Measurements from ENCODE around the gene TUBB4A.

Gene TUBB4A

DNA sequence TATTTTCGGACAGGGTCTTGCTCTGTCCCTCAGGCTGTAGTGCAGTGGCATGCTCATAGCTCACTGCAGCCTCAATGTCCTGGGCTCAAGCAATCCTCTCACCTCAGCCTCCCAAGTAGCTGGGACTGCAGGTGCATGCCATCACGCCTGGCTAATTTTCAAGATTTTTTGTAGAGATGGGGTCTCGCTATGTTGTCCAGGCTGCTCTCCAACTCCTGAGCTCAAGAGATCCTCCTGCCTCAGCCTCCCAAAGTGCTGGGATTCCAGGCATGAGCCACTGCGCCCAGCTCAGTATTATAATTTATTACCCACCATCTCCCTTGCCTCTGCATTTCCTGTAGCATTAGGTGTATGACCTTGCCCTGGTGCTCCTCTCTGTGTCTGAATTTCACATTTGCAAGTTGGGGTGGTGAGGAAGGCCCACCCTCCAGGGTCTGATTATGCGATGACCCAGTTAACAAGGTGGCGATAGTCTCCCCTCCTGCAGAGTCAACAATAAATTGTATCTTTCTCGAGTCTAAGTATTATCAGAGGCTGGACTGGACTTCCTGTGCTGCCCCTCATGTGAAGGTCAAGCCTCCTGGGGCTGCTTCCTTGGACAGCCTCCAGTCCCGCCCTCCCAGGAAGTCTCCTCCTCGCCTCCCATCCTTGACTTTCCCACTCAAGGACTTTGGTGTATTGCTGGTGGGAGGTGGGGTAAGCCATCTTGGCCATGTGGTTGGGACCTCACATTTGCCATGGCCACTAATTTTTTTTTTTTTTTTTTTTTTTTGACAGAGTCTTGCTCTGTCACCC is 1.5 kb upstream of the TUBB4A start:
- H3K9me3 ChIP-seq (ENCODE audit: insufficient read depth, low read depth, low read length) = no peaks in the 10 kb centered on the region
- H4K20me1 ChIP-seq (ENCODE audit: insufficient read depth, low read length, poor library complexity, severe bottlenecking) = no peaks in the 10 kb centered on the region
- no peak overlapping the region for H3K4me3 ChIP-seq (ENCODE audit: low read length, poor library complexity, severe bottlenecking)
- no peaks in the 10 kb centered on the region for H3F3A ChIP-seq (ENCODE audit: low read depth)
- H2AFZ ChIP-seq (ENCODE audit: low read length) = peak overlapping the region; percentile 27; the same call in 1 of the 2 replicates
- H3K79me2 ChIP-seq (ENCODE audit: insufficient read depth, low read length) = no peaks in the 10 kb centered on the region
- no peaks in the 10 kb centered on the region for H3K9me2 ChIP-seq (replicated peaks; ENCODE audit: low read depth, low read length)
- H3K36me3 ChIP-seq (ENCODE audit: insufficient read depth, low read length) = no peaks in the 10 kb centered on the region
- no peak overlapping the region for H3K4me2 ChIP-seq (ENCODE audit: low read depth, low read length, poor library complexity, severe bottlenecking)
- H3K27me3 ChIP-seq (ENCODE audit: insufficient read depth, low read length, poor library complexity, severe bottlenecking) = no peaks in the 10 kb centered on the region
- TF ChIP-seq EZH2phosphoT487 (IDR thresholded peaks at IDR 0.05; ENCODE audit: borderline replicate concordance) = no peak
- TF ChIP-seq, protein P1, sequence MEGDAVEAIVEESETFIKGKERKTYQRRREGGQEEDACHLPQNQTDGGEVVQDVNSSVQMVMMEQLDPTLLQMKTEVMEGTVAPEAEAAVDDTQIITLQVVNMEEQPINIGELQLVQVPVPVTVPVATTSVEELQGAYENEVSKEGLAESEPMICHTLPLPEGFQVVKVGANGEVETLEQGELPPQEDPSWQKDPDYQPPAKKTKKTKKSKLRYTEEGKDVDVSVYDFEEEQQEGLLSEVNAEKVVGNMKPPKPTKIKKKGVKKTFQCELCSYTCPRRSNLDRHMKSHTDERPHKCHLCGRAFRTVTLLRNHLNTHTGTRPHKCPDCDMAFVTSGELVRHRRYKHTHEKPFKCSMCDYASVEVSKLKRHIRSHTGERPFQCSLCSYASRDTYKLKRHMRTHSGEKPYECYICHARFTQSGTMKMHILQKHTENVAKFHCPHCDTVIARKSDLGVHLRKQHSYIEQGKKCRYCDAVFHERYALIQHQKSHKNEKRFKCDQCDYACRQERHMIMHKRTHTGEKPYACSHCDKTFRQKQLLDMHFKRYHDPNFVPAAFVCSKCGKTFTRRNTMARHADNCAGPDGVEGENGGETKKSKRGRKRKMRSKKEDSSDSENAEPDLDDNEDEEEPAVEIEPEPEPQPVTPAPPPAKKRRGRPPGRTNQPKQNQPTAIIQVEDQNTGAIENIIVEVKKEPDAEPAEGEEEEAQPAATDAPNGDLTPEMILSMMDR (conservative IDR thresholded peaks at IDR 0.05; ENCODE audit: low read length) = no peak
- peaks cover 9% of the 10 kb centered on the region for H3K4me1 ChIP-seq (ENCODE audit: insufficient read depth, low read length, poor library complexity, severe bottlenecking)
- H3K9ac ChIP-seq (ENCODE audit: low read depth, low read length, poor library complexity, severe bottlenecking) = no peak overlapping the region

DNA sequence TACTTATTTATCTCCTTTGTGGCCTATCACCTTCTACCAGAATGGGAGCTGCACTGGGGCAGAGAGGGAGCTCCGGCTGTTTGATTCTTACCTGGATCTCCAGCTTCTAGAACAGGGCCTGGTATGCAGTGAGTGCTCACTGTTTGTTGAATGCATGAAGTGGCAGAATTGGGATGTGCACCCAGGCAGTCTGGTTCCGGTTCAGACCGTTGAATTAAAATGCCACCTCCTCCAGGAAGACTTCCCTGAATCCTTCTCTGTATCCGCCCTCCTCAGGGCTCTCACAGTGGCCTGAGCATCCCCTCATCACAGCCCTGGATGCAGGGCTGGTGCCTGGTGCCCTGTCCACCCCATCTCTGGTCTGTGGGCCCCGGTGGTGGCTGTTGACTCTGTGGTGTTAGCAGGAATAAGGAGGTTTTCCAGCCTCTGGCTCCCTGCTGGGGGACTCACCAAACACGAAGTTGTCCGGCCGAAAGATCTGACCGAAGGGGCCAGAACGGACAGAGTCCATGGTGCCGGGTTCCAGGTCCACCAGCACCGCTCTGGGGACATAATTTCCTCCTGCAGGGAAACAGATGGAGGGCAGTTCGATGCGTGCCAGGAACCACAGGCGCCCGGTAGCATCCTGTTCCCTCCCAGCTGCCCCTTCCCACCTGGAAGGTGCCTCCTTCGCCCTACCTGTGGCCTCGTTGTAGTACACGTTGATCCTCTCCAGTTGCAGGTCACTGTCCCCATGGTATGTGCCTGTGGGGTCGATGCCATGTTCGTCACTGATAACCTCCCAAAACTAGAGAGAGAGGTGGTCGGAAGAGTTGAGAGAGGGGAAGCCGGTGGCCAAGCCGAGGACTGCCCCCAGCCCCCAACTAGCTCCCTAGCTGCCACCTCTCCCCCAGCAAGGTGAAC is 1.0 kb downstream of the TUBB4A start:
- H2AFZ ChIP-seq (ENCODE audit: low read length) = no peak overlapping the region
- H3K4me2 ChIP-seq (ENCODE audit: low read depth, low read length, poor library complexity, severe bottlenecking) = peak overlapping the region; percentile 70
- H3K27me3 ChIP-seq (ENCODE audit: insufficient read depth, low read length, poor library complexity, severe bottlenecking) = no peaks in the 10 kb centered on the region
- no peaks in the 10 kb centered on the region for H4K20me1 ChIP-seq (ENCODE audit: insufficient read depth, low read length, poor library complexity, severe bottlenecking)
- peak overlapping the region; percentile 71 for H3K4me3 ChIP-seq (ENCODE audit: low read length, poor library complexity, severe bottlenecking)
- peaks cover 9% of the 10 kb centered on the region for H3K4me1 ChIP-seq (ENCODE audit: insufficient read depth, low read length, poor library complexity, severe bottlenecking)
- TF ChIP-seq, protein P1 (conservative IDR thresholded peaks at IDR 0.05; ENCODE audit: low read length) = no peak
- no peak for TF ChIP-seq EZH2phosphoT487 (IDR thresholded peaks at IDR 0.05; ENCODE audit: borderline replicate concordance)
- H3K79me2 ChIP-seq (ENCODE audit: insufficient read depth, low read length) = no peaks in the 10 kb centered on the region
- H3K9me2 ChIP-seq (replicated peaks; ENCODE audit: low read depth, low read length) = no peaks in the 10 kb centered on the region
- no peaks in the 10 kb centered on the region for H3F3A ChIP-seq (ENCODE audit: low read depth)
- H3K36me3 ChIP-seq (ENCODE audit: insufficient read depth, low read length) = no peaks in the 10 kb centered on the region
- no peaks in the 10 kb centered on the region for H3K9me3 ChIP-seq (ENCODE audit: insufficient read depth, low read depth, low read length)
- no peak overlapping the region for H3K9ac ChIP-seq (ENCODE audit: low read depth, low read length, poor library complexity, severe bottlenecking)

DNA sequence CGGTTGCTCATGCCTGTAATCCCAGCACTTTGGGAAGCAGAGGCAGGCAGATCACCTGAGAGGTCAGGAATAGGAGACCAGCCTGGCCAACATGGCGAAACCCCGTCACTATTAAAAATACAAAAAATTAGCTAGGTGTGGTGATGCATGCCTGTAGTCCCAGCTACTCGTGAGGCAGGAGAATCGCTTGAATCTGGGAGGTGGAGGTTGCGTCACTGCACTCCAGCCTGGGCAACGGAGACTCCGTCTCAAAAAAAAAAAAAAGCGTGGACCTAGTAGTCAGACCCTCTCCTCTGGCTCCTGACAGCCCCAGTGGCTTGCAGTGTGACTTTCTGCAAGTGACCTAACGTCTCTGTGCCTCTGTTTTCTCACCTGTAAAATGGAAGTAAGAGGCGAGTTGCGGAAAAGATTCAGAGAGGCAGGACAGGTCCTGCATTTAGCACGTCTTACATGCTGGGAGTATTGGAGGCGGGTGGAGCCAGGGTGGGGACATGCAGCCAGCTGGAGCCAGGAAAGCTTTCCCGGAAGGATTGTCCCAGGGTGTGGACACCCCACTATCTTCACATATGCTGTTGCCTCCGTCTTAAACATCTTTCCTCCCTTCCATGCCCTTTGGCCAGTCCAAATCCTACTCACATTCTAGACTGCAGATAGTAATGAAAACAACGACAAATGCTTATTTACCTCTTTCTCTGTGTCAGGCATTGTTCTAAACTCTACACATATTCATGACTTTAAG is 2.9 kb downstream of the TUBB4A start:
- no peaks in the 10 kb centered on the region for H3K9me3 ChIP-seq (ENCODE audit: insufficient read depth, low read depth, low read length)
- H3K27me3 ChIP-seq (ENCODE audit: insufficient read depth, low read length, poor library complexity, severe bottlenecking) = no peaks in the 10 kb centered on the region
- H3K36me3 ChIP-seq (ENCODE audit: insufficient read depth, low read length) = no peaks in the 10 kb centered on the region
- H3F3A ChIP-seq (ENCODE audit: low read depth) = no peaks in the 10 kb centered on the region
- no peak overlapping the region for H3K9ac ChIP-seq (ENCODE audit: low read depth, low read length, poor library complexity, severe bottlenecking)
- peaks cover 6% of the 10 kb centered on the region for H3K4me1 ChIP-seq (ENCODE audit: insufficient read depth, low read length, poor library complexity, severe bottlenecking)
- H3K4me3 ChIP-seq (ENCODE audit: low read length, poor library complexity, severe bottlenecking) = no peak overlapping the region
- H3K9me2 ChIP-seq (replicated peaks; ENCODE audit: low read depth, low read length) = no peaks in the 10 kb centered on the region
- TF ChIP-seq, protein P1 (conservative IDR thresholded peaks at IDR 0.05; ENCODE audit: low read length) = no peak
- no peak for TF ChIP-seq EZH2phosphoT487 (IDR thresholded peaks at IDR 0.05; ENCODE audit: borderline replicate concordance)
- no peak overlapping the region for H2AFZ ChIP-seq (ENCODE audit: low read length)
- no peak overlapping the region for H3K4me2 ChIP-seq (ENCODE audit: low read depth, low read length, poor library complexity, severe bottlenecking)
- no peaks in the 10 kb centered on the region for H3K79me2 ChIP-seq (ENCODE audit: insufficient read depth, low read length)
- no peaks in the 10 kb centered on the region for H4K20me1 ChIP-seq (ENCODE audit: insufficient read depth, low read length, poor library complexity, severe bottlenecking)
